HG02759 (cell line): ENCODE data around the gene CLK4.

Experiments
- ATAC-seq: cut with Tn5 transposase; IDR thresholded peaks from one replicate; pipeline ENCODE4 v1.9.1; 2021; ENCODE audit warnings: mild to moderate bottlenecking, moderate library complexity; ENCODE audit not compliant: unreplicated experiment

CLK4 gene

GRCh38 chr5:178557416-178557815 is 69.4 kb downstream of the CLK4 start:
- no peak for ATAC-seq

- no peak for ATAC-seq
Measured at GRCh38 chr5:178555771-178556211, 71.1 kb downstream of the CLK4 start.

GRCh38 chr5:178555005-178555404 is 71.8 kb downstream of the CLK4 start:
- no peak for ATAC-seq

GRCh38 chr5:178554311-178554710 is 72.5 kb downstream of the CLK4 start:
- no peak for ATAC-seq

- ATAC-seq = no peak
Measured at GRCh38 chr5:178553517-178553916, 73.3 kb downstream of the CLK4 start.
